HG02981 (cell line): ENCODE results near the gene HORMAD2.

Experiments used
- ATAC-seq: cut with Tn5 transposase; IDR thresholded peaks from one replicate; pipeline ENCODE4 v1.9.1; 2021; ENCODE audit warnings: mild to moderate bottlenecking, moderate library complexity; ENCODE audit not compliant: unreplicated experiment

The HORMAD2 gene, protein sequence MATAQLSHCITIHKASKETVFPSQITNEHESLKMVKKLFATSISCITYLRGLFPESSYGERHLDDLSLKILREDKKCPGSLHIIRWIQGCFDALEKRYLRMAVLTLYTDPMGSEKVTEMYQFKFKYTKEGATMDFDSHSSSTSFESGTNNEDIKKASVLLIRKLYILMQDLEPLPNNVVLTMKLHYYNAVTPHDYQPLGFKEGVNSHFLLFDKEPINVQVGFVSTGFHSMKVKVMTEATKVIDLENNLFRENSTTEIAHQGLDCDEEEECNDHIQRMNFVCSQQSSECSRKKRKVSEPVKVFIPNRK

DNA sequence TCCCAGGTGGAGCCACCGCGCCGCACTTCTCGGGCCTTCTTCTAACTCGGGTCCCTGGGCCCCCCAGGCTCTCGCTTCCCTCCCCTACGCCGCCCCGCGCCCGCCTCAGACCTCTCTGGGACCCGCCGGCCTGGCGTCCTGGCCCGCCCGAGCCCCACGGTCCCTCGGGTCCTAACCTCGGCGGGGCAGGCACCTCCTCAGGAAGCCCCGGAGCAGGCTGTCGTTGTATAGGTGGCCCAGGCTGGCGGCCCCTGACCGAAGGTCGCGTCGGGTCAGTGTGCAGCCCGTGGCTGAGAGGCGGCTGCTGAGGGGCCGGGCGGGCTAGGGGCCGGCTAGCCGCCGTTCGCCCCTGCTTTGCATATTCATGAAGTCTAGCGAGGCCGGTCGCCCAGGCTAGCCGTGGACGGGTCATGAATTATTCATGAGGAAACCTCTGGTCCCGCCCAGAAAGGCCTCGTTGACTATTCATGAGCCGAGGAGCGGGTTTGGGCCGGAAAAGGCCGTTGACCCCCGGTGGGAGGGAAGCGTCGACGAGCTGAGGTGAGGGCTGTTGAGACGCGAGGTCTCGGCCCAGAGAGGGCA is at the start of gene HORMAD2:
TSS of gene HORMAD2 (plus strand) at position 513 of the 582 bp plus-strand sequence. CDS start 13,489 bp downstream, outside the sequence.
- ATAC-seq = no peak

DNA sequence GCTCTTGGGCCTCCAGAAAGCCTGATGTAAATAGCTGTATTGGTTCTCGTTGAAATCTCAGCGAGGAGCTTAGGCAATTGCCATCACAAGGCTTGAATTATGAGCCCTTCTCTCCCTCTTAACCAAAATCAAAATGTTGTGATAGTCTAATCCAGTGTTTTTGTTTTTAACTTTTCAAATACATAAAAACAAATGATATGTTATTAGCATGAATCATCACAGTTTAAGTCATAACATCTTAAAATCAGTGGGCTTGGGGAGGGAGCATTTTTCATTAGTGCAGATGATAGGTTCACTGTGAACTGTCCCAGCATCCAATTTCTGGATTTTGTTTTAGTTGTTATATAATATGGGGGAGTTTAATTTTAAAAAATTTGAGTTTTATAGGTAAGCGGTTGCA is 48.9 kb upstream of the HORMAD2 start:
- no peak for ATAC-seq

DNA sequence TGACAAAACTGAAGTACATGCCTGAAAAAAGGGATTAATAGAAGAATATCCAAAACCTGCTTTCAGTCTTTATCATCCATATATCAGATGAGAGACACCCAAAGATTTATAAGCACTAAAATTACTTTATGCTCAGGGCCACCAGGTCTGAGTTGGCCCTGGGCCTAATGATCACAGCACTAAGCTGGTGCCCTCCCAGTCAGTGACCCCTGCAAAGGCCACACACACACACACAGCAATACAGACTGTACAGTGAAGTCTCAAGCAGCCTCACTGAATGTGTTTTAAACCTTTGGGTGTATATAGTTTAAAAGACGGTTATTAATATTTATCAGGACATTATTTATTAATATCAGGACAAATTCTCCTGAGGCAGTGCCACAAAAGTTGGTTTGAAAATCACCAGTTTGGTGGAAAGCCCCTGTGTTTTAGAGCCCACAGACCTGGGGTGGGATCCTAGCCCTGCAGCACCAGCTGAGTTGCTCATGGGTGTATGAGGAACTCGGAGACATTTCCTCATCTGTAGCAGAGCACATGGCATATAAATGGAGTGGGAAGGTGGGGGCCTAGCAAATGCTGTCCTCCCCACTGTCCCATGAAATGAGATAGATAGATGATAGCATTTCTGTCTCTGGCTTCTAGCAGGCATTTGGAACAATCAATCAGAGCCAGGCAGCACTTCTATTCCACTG is 48.4 kb upstream of the HORMAD2 start:
- no peak for ATAC-seq

DNA sequence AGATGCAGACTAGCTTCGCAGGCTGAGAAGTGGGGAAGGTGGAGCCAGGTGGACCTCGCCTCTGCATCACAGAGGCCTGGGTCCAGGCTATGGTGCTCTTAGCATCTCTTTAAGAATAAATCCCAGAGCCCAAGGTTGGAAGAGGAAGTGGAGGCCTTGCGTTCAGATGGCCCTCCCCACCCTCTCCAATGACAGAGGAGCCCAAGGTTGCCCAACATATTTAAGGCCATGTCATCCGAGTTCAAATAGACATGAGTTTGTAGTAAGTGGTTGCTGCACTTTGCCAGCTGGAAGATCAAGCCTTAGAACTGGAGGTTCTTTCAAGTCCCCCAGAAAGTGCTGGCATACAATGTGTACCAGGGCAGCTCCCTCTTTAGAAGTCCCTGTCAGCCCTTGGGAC is 47.1 kb upstream of the HORMAD2 start:
- no peak for ATAC-seq

DNA sequence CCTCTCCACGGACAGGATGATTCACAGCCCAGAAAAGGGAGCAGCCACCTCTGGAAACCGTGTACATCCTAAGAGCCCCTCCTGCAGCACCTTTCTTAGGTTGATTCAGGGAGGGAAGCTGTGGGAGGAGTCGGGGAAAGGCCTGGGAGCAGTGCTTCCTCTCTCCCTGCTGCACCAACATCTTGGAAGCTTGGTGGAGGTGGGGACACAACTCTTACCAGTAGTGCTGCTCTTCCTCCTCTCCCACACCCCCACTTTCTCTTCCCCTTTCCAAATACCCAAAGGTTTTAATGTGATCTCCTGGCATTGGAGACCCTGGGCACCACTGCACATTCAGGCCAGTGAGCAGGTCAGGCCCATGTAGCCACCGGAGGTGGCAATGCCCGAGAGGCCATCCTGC is 46.4 kb upstream of the HORMAD2 start:
- no peak for ATAC-seq

DNA sequence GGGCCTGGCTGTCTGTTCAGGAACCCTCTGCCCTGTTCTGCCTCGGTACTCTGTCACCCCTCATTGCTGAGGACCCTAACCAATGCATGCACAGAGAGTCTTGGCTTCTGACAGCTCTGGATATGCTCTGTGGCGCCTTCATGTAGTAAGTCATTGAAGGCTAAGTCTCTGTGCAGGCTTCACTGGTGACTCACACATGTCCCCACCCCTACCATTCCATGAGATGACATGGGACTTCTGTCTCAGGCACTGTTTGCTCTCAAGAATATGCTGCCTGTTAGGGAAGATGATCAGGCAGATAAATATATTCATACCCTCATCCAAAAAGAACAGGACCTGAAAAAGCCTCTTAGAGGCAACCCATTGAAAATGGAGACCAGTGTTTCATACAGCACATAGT is 43.6 kb upstream of the HORMAD2 start:
- no peak for ATAC-seq

DNA sequence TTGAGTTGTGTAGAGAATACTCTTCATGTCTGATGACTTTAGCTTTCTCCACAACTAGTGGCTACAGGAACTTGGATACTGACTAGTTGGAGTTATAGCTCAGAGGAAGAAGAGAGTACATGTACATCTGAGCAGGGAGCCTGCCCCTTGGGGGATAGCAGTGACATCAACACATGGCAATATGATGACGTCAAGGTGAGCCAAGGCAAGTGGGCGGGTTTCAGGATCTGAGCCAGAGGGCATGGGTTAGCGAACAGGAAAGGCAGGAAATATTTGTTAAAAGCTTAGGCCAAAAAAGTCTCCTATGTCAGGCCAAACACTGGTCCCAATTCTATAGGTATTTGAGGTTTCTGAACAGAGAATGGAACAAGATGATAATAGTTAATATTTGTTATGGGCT is 42.0 kb upstream of the HORMAD2 start:
- no peak for ATAC-seq

DNA sequence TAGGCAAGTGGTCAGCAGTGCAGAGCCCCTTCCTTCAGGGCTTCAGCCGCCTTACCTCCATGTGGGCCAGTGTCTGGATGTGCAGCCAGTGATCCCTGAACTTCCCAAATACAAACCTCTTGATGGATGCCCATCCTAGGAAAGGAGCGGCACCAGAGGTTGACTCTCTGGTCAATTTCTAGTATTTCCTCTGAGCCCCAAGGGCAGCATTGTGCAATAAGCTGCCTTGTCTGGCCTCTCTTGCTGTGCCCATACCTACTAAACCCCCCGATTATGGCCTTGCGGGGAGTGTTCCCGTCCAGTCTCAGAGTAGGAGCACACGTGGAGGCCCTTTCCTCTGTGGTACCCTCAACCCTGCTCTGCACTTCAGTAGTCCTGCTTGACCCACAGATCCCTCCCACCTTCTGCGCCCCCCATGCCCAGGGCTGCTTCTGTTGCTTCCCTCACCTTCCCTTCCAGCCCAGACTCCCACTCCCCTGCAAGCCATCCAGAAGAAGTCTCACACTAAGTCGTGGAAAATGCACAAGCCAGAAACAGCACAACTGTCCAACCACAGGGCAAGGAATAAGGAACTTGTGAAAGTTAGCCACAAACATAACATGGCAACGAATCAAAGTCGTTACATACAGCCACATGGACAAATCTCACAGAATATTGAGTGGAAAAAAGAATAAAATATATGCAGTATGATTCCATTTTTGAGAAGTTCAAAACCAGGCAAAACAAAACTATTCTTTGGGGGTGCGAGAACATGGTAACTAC is 39.6 kb upstream of the HORMAD2 start:
- no peak for ATAC-seq

DNA sequence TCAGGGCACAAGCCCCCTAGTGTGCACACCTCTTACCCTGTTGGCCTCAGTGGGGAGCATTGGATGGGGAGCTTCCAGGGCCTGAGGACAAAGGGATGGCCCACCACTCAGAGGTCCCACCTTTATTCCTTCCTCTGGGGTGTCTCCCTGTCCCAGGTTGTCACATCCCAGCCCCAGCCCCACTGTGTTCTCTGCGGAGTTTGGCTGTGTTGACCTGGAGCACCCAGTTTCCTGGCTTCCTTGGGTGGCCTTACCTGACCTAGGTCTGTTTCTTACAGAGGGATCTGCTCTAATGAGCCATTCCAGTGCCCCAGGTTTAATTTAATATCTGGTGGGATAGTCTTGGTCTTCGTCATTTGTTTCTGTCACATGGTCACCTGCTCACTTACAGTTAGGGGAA is 38.8 kb upstream of the HORMAD2 start:
- ATAC-seq = no peak

DNA sequence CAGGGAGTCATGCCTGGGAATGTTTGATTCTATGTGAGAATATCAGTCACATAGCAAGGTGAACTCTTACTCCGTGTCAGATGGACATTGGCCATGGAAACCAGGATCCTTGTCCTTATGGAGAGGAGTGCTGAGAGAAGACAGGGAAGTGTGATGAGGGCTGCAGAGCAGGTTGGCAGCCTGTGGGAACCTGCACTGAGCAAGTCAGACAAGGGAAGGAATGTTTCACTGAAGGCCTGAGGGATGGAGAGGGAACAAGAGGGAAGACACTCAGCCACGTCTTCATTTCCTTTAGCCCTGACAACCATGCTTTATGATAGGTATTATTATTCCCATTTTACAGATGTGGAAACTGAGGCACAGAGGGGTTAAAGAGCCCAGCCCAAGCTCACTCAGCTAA is 38.4 kb upstream of the HORMAD2 start:
- ATAC-seq = no peak

DNA sequence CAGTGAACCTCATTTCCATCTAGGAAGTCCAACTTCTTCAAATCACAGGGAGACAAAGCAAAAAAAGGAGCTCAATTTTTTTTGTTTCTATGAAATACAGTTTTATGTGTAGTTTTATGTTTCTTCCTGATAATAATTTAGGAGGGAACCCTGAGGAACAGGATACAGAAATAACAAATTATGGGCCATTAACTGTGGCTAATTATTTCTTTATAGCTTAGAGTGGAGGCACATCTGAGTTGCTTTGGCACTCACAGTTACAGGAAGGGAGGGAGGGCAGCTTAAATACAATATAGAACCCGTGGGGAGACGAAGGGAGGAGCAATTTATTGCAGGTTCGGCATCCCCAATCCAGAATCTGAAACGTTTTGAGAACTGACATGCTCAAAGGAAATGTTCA is 37.1 kb upstream of the HORMAD2 start:
- ATAC-seq = no peak

DNA sequence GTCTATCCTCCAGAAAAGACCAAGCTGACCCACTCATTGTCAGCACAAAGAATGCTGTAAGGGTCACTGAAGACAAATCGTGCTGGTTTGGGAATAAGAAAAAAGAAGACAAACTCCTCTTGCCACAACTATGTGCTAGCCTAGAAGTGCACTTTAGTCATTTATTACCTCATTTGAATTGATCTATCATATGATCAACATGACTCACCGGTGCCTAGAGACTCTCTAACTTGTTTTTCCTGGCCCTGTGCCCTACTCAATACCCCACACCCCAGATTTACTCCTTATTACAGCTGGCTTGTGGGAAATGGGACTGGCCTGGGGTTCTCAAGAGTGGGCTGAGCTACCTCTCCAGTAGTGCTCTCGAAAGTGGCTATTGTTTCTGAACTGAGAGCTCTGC is 35.9 kb upstream of the HORMAD2 start:
- no peak for ATAC-seq

DNA sequence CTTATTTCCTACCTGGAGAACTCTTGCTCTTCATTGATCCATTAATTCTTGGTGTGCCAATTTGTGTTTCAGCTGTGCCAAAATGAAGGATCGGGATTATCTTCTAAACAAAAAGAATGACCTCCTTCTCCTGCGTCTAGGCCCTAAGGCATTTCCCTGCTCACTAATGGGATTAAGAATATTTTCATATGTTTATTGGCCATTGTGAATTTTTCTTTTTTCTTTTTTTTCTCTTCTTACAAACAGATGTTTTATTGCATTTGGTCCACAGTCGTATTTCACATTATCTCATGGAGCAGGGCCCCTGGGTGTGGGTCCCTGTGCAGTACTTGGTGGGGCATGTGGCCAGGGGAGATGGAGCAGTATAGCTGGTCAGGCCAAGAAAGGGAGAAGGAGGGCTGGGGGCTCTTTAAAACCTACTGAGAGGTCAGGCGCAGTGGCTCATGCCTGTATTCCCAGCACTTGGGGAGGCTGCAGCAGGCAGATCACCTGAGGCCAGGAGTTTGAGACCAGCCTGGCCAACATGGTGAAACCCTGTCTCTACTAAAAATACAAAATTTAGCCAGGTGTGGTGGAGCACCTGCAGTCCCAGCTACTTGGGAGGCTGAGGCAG is 35.3 kb upstream of the HORMAD2 start:
- ATAC-seq = no peak

DNA sequence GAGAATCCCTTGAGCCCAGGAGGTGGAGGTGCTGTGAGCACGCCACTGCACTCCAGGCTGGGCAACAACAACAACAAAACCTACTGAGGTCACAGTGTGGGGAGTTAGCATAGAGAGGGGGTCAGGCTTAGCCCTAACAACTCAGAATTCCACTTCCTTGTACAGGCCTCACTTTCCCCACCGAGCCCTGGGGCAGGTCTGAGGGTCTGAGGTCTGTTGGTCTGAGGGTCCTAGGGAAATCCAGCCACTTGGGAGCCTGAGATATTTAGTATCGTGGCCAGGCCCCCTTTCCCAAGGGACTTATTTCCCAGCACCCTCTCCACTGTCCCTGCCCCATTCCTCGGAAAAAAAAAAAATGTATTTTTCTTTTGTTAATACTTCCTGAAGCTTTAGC is 34.8 kb upstream of the HORMAD2 start:
- no peak for ATAC-seq

DNA sequence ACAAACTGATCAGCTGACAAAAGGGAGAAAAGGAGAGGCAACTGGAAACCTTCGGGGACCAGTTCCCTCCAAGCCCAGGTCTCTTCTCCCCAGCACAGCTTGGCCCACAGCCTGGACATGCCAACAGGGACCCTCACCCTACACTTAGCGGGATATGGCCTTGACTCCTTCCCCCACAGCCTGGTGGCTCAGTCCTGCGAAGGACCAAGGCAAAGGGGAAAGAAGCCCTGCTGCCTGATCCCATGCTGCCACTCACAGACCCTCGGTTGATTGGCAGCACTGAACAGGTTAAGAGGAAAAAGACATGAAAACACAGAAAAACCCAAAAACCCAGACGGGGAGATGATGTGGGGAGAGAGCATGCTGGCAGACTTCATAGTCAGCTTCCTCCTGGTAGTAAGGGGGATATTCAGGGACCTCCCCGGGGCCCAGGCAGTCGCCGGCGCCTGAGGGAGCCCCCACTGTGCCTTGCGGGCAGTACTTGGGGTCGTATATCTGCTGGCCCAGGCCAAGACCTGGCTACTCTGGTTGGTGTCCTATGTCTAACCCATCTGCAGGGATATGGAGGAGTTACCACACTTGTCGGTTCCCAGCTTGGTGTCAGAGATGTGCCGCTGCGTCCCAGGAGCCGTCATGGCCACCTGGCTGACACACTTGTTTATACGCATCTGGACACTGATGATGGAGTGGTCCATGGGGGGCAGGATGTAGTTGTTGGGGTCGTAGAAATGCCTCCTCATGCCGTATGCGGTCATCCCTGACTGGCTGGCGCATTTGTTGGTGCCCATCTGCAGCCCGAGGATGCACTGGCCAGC is 34.2 kb upstream of the HORMAD2 start:
- ATAC-seq = no peak

DNA sequence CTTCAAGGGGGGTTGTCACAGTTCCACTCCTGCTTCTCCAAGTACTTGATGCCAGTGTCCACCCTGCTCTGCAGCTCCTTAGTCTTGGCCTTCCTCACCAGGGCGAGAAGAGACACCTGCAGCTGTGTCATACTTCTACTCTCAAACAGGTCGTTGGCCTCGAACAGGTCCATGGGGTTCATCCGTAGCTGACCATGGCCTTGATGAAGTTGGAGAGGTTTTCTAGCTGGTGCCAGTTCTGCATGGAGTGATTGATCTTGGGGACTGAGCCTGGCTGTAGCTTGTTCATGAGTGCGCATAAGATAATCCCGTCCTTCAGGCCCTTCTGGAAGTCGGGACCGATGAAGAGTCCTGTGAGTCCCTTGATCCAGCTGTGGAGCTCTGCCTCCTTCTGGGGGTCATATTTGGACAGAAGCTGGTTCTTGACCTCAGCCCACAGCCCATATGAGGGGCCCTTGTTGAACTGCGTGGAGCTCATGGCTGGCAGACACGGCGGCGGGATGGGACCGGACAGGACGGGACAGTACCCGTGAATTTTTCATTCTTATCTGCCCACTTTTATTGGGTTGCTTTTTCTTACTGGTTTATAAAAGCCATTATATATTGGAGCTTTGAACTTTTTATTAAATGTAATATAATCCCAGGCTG is 33.4 kb upstream of the HORMAD2 start:
- ATAC-seq = no peak

DNA sequence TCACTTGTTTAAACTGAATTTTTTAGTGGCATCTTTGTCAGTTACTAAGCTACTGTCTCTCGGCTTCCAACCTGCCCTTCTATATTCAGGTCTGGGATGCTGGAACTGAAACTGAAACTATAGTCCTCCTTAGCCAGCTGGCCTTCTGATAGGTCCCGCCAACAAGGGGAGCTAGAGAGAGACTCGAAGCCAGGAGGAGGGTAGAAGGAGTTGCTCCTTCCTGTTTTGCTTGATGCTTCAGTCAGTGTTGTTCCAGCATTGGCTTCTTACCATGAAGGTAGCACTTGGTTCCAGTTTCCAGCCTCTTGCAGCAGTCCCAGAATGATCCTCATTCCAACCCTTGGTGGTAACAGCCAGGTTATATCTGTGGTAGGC is 32.9 kb upstream of the HORMAD2 start:
- no peak for ATAC-seq

DNA sequence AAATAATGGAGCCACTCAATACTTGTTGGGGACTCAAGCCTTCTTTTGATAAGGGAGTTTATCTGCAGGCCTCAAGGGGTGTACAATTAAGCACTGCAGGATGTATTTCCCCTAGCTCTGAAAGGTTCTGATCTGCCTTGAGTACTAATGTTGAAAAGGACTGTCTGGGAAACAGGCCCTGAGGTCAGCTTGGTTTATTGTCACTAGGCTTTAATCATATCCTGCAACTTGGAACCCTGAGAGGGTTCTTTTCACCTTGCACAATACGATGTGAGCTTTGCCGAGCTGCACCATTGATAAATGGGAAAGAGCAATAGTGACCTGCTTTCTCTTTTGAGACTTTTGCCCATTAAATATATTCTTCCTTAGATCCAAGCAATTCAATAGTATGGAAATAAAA is 31.6 kb upstream of the HORMAD2 start:
- ATAC-seq = no peak

DNA sequence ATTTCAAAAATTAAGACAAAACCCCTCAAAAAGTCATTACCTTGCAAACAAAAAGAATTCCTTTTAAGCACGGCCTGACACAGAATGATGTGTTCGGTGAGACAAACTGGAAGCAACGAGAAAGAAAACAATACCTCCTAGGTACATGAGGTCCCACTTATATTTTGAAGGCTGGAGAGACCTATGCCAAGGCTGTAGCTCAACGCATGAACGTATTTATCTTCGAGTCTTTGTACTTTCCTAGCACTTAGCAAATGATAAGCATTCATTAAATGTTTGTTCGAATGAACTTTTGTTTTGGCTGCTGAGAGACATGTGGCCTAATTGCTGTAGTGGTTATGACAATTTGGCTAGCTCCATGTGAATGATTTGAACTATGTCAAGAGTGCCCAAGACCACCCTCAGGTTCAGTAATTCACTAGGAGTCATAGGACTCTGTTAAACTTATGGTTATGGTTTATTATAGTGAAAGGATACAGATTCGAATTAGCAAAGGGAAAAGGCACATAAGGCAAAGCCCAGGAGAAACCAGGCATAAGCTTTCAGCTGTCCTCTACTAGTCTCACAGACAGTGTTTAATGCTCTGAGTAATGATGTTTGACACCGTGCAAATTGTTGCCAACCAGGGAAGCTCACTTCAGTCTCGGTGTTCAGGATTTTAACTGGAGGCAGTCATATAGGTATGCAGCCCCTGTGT is 26.0 kb upstream of the HORMAD2 start:
- no peak for ATAC-seq

DNA sequence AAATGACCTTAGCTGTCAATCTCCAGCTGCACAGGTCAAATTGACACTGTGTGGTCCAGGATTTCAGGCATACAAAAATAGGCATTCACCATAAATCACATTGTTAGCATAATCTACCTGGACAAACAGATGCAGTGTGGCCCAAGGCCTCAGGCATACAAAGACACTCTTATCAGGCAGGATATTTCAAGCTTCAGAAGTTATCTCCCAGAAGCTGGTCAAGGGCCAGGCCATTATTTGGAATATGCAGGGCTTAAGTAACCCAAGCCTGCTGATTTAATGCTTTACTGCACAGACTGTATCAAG is 25.5 kb upstream of the HORMAD2 start:
- no peak for ATAC-seq
